Measurements from ENCODE around the gene RHBDF1.

DNA sequence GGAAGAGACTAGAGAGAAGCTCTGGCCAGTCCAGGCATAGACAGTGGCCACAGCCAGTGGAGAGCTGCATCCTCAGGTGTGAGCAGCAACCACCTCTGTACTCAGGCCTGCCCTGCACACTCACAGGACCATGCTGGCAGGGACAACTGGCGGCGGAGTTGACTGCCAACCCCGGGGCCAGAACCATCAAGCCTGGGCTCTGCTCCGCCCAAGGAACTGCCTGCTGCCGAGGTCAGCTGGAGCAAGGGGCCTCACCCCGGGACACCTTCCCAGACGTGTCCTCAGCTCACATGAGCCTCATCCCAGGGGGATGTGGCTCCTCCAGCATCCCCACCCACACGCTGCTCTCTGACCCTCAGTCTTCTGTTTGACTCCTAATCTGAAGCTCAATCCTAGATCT lies 3.2 kb downstream of the RHBDF1 start:
- no peak for TF ChIP-seq SP1 (IDR thresholded peaks at IDR 0.05)
- no peak for TF ChIP-seq SUZ12 (IDR thresholded peaks at IDR 0.05)
- no peak for TF ChIP-seq FOXM1 (IDR thresholded peaks at IDR 0.05; ENCODE audit: borderline replicate concordance)
- TF ChIP-seq CTBP1 (IDR thresholded peaks at IDR 0.05; ENCODE audit: borderline replicate concordance), result no peak
- no peak for TF ChIP-seq ZNF384 (IDR thresholded peaks at IDR 0.05)
- TF ChIP-seq FOXA1 (IDR thresholded peaks at IDR 0.05), result no peak
- TF ChIP-seq L3MBTL2 (conservative IDR thresholded peaks at IDR 0.05), result no peak
- TF ChIP-seq, protein P1, sequence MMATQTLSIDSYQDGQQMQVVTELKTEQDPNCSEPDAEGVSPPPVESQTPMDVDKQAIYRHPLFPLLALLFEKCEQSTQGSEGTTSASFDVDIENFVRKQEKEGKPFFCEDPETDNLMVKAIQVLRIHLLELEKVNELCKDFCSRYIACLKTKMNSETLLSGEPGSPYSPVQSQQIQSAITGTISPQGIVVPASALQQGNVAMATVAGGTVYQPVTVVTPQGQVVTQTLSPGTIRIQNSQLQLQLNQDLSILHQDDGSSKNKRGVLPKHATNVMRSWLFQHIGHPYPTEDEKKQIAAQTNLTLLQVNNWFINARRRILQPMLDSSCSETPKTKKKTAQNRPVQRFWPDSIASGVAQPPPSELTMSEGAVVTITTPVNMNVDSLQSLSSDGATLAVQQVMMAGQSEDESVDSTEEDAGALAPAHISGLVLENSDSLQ (IDR thresholded peaks at IDR 0.05), result no peak
- TF ChIP-seq BHLHE40 (IDR thresholded peaks at IDR 0.05; ENCODE audit: borderline replicate concordance), result no peak
- TF ChIP-seq ARNT (IDR thresholded peaks at IDR 0.05), result no peak

Measured in HEK293T (cell line).